Hepatocyte (in vitro differentiated cells): ENCODE data around the gene VPS37C. TPM values are rescaled to one million over a fixed set of nuclear protein-coding genes. Genes with fewer than 3 reads are reported as not detected.

Source experiments
- DNase-seq: peaks from one replicate; pipeline ENCODE4 v3.0.0-alpha.2; 2016; ENCODE audit warnings: low spot score
- H2AFZ ChIP-seq: fragments of 200-600 bp; sonication (generic); 2 replicates; pipeline ENCODE4 v1.6.0; 2016; ENCODE audit warnings: antibody characterized with exemption, mild to moderate bottlenecking
- H3K27ac ChIP-seq: fragments of 200-600 bp; sonication (generic); 2 replicates; pipeline ENCODE4 v1.5.1; 2016; ENCODE audit warnings: mild to moderate bottlenecking
- H3K27me3 ChIP-seq: fragments of 200-600 bp; sonication (generic); 2 replicates; pipeline ENCODE4 v1.6.1; 2016
- H3K36me3 ChIP-seq: fragments of 200-600 bp; sonication (generic); replicated peaks from 2 replicates; pipeline ENCODE4 v1.5.1; 2016; ENCODE audit warnings: low read depth; ENCODE audit not compliant: insufficient read depth
- H3K4me1 ChIP-seq: fragments of 200-600 bp; sonication (generic); 2 replicates; pipeline ENCODE4 v1.5.1; 2016; ENCODE audit warnings: mild to moderate bottlenecking, moderate library complexity; ENCODE audit not compliant: insufficient read depth
- H3K4me2 ChIP-seq: fragments of 200-600 bp; sonication (generic); 2 replicates; pipeline ENCODE4 v1.6.0; 2016
- H3K4me3 ChIP-seq: fragments of 200-600 bp; sonication (generic); 2 replicates; pipeline ENCODE4 v1.5.1; 2016; ENCODE audit warnings: mild to moderate bottlenecking
- H3K79me2 ChIP-seq: fragments of 200-600 bp; sonication (generic); 2 replicates; pipeline ENCODE4 v1.6.0; 2017; ENCODE audit warnings: mild to moderate bottlenecking
- H3K9me2 ChIP-seq: fragments of 200-600 bp; sonication (generic); replicated peaks from 2 replicates; pipeline ENCODE4 v1.6.0; 2017; ENCODE audit warnings: mild to moderate bottlenecking; ENCODE audit not compliant: insufficient read depth
- H3K9me3 ChIP-seq: fragments of 200-600 bp; sonication (generic); 2 replicates; pipeline ENCODE4 v1.5.1; 2016; ENCODE audit warnings: low read depth, mild to moderate bottlenecking
- H4K20me1 ChIP-seq: fragments of 200-600 bp; sonication (generic); 2 replicates; pipeline ENCODE4 v1.6.0; 2016; ENCODE audit warnings: mild to moderate bottlenecking; ENCODE audit not compliant: insufficient read depth, poor library complexity, severe bottlenecking
- CTCF ChIP-seq: fragments of 200-600 bp; sonication (generic); IDR thresholded peaks from 2 replicates; pipeline ENCODE4 v1.5.1; 2016; ENCODE audit warnings: antibody characterized with exemption, mild to moderate bottlenecking; ENCODE audit not compliant: poor library complexity
- EZH2 ChIP-seq: fragments of 200-600 bp; sonication (generic); IDR thresholded peaks from 2 replicates; pipeline ENCODE4 v1.6.1; 2016; ENCODE audit warnings: antibody characterized with exemption, mild to moderate bottlenecking, borderline replicate concordance
- EZH2phosphoT487 ChIP-seq: fragments of 200-600 bp; sonication (generic); IDR thresholded peaks from one replicate; pipeline ENCODE4 v1.6.1; 2018; ENCODE audit warnings: antibody characterized with exemption, mild to moderate bottlenecking, low read depth, moderate library complexity; ENCODE audit not compliant: unreplicated experiment, severe bottlenecking
- WGBS: methylation state at CpG from one replicate; pipeline ENCODE4 v1.1.6; 2016; ENCODE audit warnings: low lambda C conversion rate; ENCODE audit errors: missing lambda C conversion rate; 5-methylcytosine and 5-hydroxymethylcytosine counted together
- polyA plus RNA-seq: library from polyadenylated mRNA; unstranded; fragments of >200 nt; fragmentation: Nextera tagmentation; extraction: Ambion mirVana; gene quantifications from 2 replicates; pipeline ENCODE4 v1.2.1, GENCODE V29; 2016
- total RNA-seq: library from RNA; depleted of rRNA; stranded (reverse); fragments of >200 nt; gene quantifications from 2 replicates; pipeline ENCODE4 v1.2.3, GENCODE V29; 2014

The VPS37C gene
- total and polyA plus RNA-seq, 2 experiments from 2014 or later = 17.0 to 26.6 TPM

- no peak for DNase-seq
- no peak for TF ChIP-seq EZH2
- TF ChIP-seq CTCF = no peak
- no peak for TF ChIP-seq EZH2phosphoT487
- no peaks in the 10 kb centered on the region for H3K27me3 ChIP-seq
- H4K20me1 ChIP-seq = no peaks in the 10 kb centered on the region
- no peak overlapping the region for H2AFZ ChIP-seq
- no peaks in the 10 kb centered on the region for H3K4me1 ChIP-seq
- no peaks in the 10 kb centered on the region for H3K9me2 ChIP-seq
- H3K27ac ChIP-seq = no peak overlapping the region
- no peak overlapping the region for H3K4me2 ChIP-seq
- H3K36me3 ChIP-seq = no peaks in the 10 kb centered on the region
- no peaks in the 10 kb centered on the region for H3K9me3 ChIP-seq
- 91% methylated on average over 11 of the region's 11 CpGs for WGBS
- no peaks in the 10 kb centered on the region for H3K79me2 ChIP-seq
- no peak overlapping the region for H3K4me3 ChIP-seq
Measured at GRCh38 chr11:61106894-61107470, 54.2 kb downstream of the VPS37C start.

- DNase-seq = no peak
- Histone ChIP-seq H2AFZ (no peak overlapping the region), H3K4me1 (no peaks in the 10 kb centered on the region), H3K4me3 (no peak overlapping the region), H4K20me1 (no peaks in the 10 kb centered on the region), H3K27me3 (no peaks in the 10 kb centered on the region), H3K27ac (no peak overlapping the region), H3K79me2 (no peaks in the 10 kb centered on the region), H3K9me3 (no peaks in the 10 kb centered on the region), H3K9me2 (no peaks in the 10 kb centered on the region), H3K36me3 (no peaks in the 10 kb centered on the region), H3K4me2 (no peak overlapping the region)
- no peak for TF ChIP-seq EZH2phosphoT487
- WGBS = 90% methylated on average over 7 of the region's 7 CpGs
Measured at GRCh38 chr11:61106296-61106695, 54.9 kb downstream of the VPS37C start.

DNA sequence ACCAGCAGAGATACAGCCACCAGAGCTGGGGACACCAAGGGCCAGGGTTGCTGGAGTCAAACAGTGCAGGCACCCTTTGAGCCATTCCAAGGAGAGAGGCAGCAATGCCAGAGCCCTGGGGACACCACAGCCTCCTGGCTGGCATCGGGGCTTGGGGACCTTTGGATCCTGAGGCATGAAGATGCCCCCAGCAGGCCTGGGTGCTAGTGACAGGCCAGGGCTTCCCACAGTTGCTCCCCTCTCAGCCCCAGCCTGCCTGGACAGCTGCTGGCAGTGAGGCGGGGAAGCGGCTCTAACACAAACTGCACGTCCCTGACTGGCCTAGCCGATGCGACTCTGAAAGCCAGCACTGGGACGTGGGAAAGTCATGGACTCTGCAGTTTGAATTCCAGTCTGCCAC, 56.3 kb downstream of the VPS37C start:
- Histone ChIP-seq H3K79me2 (no peaks in the 10 kb centered on the region), H3K36me3 (no peaks in the 10 kb centered on the region), H3K4me1 (no peaks in the 10 kb centered on the region), H3K27ac (no peak overlapping the region), H4K20me1 (no peaks in the 10 kb centered on the region), H3K9me3 (no peaks in the 10 kb centered on the region), H2AFZ (no peak overlapping the region), H3K9me2 (no peaks in the 10 kb centered on the region), H3K4me2 (no peak overlapping the region), H3K4me3 (no peak overlapping the region), H3K27me3 (no peaks in the 10 kb centered on the region)
- no peak for DNase-seq
- 88% methylated on average over 7 of the region's 7 CpGs for WGBS
- TF ChIP-seq CTCF (no peak), EZH2 (no peak), EZH2phosphoT487 (no peak)

DNA sequence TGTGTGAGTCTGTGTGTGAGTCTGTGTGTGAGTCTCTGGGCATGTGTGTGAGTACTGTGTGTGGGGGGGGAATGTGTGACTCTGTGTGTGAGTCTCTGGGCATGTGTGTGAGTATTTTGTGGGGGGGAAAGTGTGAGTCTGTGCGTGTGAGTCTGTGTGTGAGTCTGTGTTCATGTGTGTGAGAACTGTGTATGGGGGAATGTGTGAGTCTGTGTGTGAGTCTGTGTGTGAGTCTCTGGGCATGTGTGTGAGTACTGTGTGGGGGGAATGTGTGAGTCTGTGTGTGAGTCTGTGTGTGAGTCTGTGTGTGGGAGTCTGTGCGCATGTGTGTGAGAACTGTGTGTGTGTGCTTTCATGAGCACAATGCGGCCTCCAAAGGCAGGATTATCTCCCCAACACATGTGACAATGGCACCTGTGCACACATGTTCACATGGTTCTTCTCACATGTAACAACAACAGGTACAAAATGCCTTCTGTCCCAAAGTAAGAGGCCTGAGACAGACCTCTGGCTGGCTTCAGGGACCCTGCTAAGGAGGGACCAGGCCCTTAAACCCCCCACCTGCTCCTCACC, 57.3 kb downstream of the VPS37C start:
- no peaks in the 10 kb centered on the region for H3K36me3 ChIP-seq
- TF ChIP-seq EZH2 (no peak), CTCF (no peak), EZH2phosphoT487 (no peak)
- DNase-seq = no peak
- no peaks in the 10 kb centered on the region for H3K4me1 ChIP-seq
- no peaks in the 10 kb centered on the region for H3K79me2 ChIP-seq
- no peaks in the 10 kb centered on the region for H3K9me3 ChIP-seq
- no peaks in the 10 kb centered on the region for H3K9me2 ChIP-seq
- H4K20me1 ChIP-seq = no peaks in the 10 kb centered on the region
- no peak overlapping the region for H3K27ac ChIP-seq
- H2AFZ ChIP-seq = no peak overlapping the region
- H3K4me2 ChIP-seq = no peak overlapping the region
- no peak overlapping the region for H3K4me3 ChIP-seq
- 94% methylated on average over 3 of the region's 3 CpGs for WGBS
- no peaks in the 10 kb centered on the region for H3K27me3 ChIP-seq
